Endothelial cell of umbilical vein (primary cell): ENCODE results near the gene ADGRD1.

Experiments
- FOS ChIP-seq: IDR thresholded peaks from 2 replicates; pipeline ENCODE4 v1.6.1; 2011; ENCODE audit warnings: mild to moderate bottlenecking, low read length, moderate library complexity, borderline replicate concordance; ENCODE audit not compliant: insufficient read depth
- MYC ChIP-seq: IDR thresholded peaks from one replicate; pipeline ENCODE4 v1.6.1; 2011; ENCODE audit warnings: mild to moderate bottlenecking, low read depth, low read length

- no peak for TF ChIP-seq FOS
- no peak for TF ChIP-seq MYC
These were observed 139.3 kb downstream of the ADGRD1 start for GRCh38 chr12:131092901-131093603.
